Choroid plexus epithelial cell (primary cell): ENCODE results near the gene HIVEP3.

Experiments used
- DNase-seq: peaks from one replicate; pipeline ENCODE4 v3.0.0-alpha.2; 2010; ENCODE audit warnings: low read depth
- H3K4me3 ChIP-seq: 2 replicates; pipeline ENCODE4 v1.5.1; 2011; ENCODE audit warnings: low read depth, mild to moderate bottlenecking, control low read depth, low read length, moderate library complexity
- CTCF ChIP-seq: conservative IDR thresholded peaks from 2 replicates; pipeline ENCODE4 v1.5.1; 2011; ENCODE audit warnings: low read depth, mild to moderate bottlenecking, control low read depth, inconsistent platforms, low read length, moderate library complexity

Gene HIVEP3

GRCh38 chr1:41860771-41861170, 58.0 kb downstream of the HIVEP3 start:
- no peak overlapping the region for H3K4me3 ChIP-seq
- no peak for DNase-seq
- TF ChIP-seq CTCF, result no peak

GRCh38 chr1:41860214-41860613, 58.5 kb downstream of the HIVEP3 start:
- no peak for TF ChIP-seq CTCF
- no peak overlapping the region for H3K4me3 ChIP-seq
- no peak for DNase-seq

GRCh38 chr1:41859686-41860085, 59.0 kb downstream of the HIVEP3 start:
- DNase-seq, result no peak
- TF ChIP-seq CTCF, result no peak
- H3K4me3 ChIP-seq, result no peak overlapping the region

- TF ChIP-seq CTCF, result no peak
- no peak overlapping the region for H3K4me3 ChIP-seq
- peak; percentile 33 for DNase-seq
Observed at GRCh38 chr1:41856944-41857285, 61.8 kb downstream of the HIVEP3 start.

- no peak overlapping the region for H3K4me3 ChIP-seq
- TF ChIP-seq CTCF, result no peak
- no peak for DNase-seq
Observed at GRCh38 chr1:41856151-41856943, 62.4 kb downstream of the HIVEP3 start.

GRCh38 chr1:41855713-41856112, 63.0 kb downstream of the HIVEP3 start:
- DNase-seq, result no peak
- TF ChIP-seq CTCF, result no peak
- H3K4me3 ChIP-seq, result no peak overlapping the region

- no peak overlapping the region for H3K4me3 ChIP-seq
- TF ChIP-seq CTCF, result no peak
- no peak for DNase-seq
Observed at GRCh38 chr1:41853907-41854306, 64.8 kb downstream of the HIVEP3 start.
